Measurements from ENCODE around the gene MYEOV.

- TF ChIP-seq POLR2A (IDR thresholded peaks at IDR 0.05) = no peak
- TF ChIP-seq, protein P1, sequence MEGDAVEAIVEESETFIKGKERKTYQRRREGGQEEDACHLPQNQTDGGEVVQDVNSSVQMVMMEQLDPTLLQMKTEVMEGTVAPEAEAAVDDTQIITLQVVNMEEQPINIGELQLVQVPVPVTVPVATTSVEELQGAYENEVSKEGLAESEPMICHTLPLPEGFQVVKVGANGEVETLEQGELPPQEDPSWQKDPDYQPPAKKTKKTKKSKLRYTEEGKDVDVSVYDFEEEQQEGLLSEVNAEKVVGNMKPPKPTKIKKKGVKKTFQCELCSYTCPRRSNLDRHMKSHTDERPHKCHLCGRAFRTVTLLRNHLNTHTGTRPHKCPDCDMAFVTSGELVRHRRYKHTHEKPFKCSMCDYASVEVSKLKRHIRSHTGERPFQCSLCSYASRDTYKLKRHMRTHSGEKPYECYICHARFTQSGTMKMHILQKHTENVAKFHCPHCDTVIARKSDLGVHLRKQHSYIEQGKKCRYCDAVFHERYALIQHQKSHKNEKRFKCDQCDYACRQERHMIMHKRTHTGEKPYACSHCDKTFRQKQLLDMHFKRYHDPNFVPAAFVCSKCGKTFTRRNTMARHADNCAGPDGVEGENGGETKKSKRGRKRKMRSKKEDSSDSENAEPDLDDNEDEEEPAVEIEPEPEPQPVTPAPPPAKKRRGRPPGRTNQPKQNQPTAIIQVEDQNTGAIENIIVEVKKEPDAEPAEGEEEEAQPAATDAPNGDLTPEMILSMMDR (IDR thresholded peaks at IDR 0.05) = no peak
These were observed 10.3 kb downstream of the MYEOV start for GRCh38 chr11:69304258-69304657.

Measured in esophagus squamous epithelium (tissue), 4 donors.